Measurements from ENCODE around the gene LIX1L. TPM values are rescaled to one million over a fixed set of nuclear protein-coding genes. Genes with fewer than 3 reads are reported as not detected.

Gene LIX1L
- total RNA-seq, 2 experiments from 2014 or later, result 11.6 to 26.3 TPM

- ChIA-PET CTCF (ENCODE audit: unreplicated experiment) (interaction anchor here (0.6 to 4.1 kb wide), 4 partner anchors 28 to 118 kb away, joined by 3 to 26 read pairs (median 12); partner anchors contain the start of gene PIAS3), POLR2A (interaction anchor here (0.6 to 4.6 kb wide), 4 partner anchors 12 to 45 kb away, joined by 3 to 58 read pairs (median 5); partner anchors contain the start of genes ANKRD34A and POLR3GL)
- peaks cover 52% of the 10 kb centered on the region for H3K4me1 ChIP-seq (ENCODE audit: insufficient read depth, low read length, poor library complexity, severe bottlenecking)
- no peaks in the 10 kb centered on the region for H3K9me2 ChIP-seq (ENCODE audit: insufficient read depth, low read length)
- H2AFZ ChIP-seq (ENCODE audit: low read length), result peak overlapping the region; percentile 20; the same call in 1 of the 2 replicates
- DNase-seq (ENCODE audit: low spot score), result no peak
- no peak for TF ChIP-seq EZH2phosphoT487 (IDR thresholded peaks at IDR 0.05; ENCODE audit: borderline replicate concordance, low read depth, low read length)
- TF ChIP-seq, protein P1, sequence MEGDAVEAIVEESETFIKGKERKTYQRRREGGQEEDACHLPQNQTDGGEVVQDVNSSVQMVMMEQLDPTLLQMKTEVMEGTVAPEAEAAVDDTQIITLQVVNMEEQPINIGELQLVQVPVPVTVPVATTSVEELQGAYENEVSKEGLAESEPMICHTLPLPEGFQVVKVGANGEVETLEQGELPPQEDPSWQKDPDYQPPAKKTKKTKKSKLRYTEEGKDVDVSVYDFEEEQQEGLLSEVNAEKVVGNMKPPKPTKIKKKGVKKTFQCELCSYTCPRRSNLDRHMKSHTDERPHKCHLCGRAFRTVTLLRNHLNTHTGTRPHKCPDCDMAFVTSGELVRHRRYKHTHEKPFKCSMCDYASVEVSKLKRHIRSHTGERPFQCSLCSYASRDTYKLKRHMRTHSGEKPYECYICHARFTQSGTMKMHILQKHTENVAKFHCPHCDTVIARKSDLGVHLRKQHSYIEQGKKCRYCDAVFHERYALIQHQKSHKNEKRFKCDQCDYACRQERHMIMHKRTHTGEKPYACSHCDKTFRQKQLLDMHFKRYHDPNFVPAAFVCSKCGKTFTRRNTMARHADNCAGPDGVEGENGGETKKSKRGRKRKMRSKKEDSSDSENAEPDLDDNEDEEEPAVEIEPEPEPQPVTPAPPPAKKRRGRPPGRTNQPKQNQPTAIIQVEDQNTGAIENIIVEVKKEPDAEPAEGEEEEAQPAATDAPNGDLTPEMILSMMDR (conservative IDR thresholded peaks at IDR 0.05; ENCODE audit: low read length), result no peak
- intact Hi-C loops (cut with micrococcal nuclease; ENCODE audit: unreplicated experiment), result loop anchor here (1.0 to 5.0 kb wide), 3 partner anchors 30 to 130 kb away; partner anchors contain the start of gene NUDT17
- no peaks in the 10 kb centered on the region for H3K79me2 ChIP-seq (ENCODE audit: insufficient read depth, low read depth, low read length)
- no TSS peak for BruUV-seq (replicated peaks)
- H4K20me1 ChIP-seq (ENCODE audit: insufficient read depth, low read length), result no peaks in the 10 kb centered on the region
- no peak overlapping the region for H3K27ac ChIP-seq (ENCODE audit: low read depth, low read length, poor library complexity, severe bottlenecking)
- no peaks in the 10 kb centered on the region for H3K36me3 ChIP-seq (ENCODE audit: insufficient read depth, low read length)
- no peaks in the 10 kb centered on the region for H3K9me3 ChIP-seq (ENCODE audit: low read length)
- no peak overlapping the region for H3K4me2 ChIP-seq (ENCODE audit: low read length)
- H3K4me3 ChIP-seq (ENCODE audit: low read depth, low read length, poor library complexity, severe bottlenecking), result no peak overlapping the region
These were observed 19.2 kb upstream of the LIX1L start for GRCh38 chr1:145977016-145977415.

GRCh38 chr1:145975216-145975615 lies 17.4 kb upstream of the LIX1L start:
- Histone ChIP-seq H3K79me2 (ENCODE audit: insufficient read depth, low read depth, low read length) (no peaks in the 10 kb centered on the region), H3K4me1 (ENCODE audit: insufficient read depth, low read length, poor library complexity, severe bottlenecking) (peaks cover 34% of the 10 kb centered on the region), H4K20me1 (ENCODE audit: insufficient read depth, low read length) (no peaks in the 10 kb centered on the region), H2AFZ (ENCODE audit: low read length) (no peak overlapping the region), H3K9me2 (ENCODE audit: insufficient read depth, low read length) (no peaks in the 10 kb centered on the region), H3K9me3 (ENCODE audit: low read length) (no peaks in the 10 kb centered on the region), H3K27ac (ENCODE audit: low read depth, low read length, poor library complexity, severe bottlenecking) (no peak overlapping the region), H3K4me3 (ENCODE audit: low read depth, low read length, poor library complexity, severe bottlenecking) (no peak overlapping the region), H3K36me3 (ENCODE audit: insufficient read depth, low read length) (no peaks in the 10 kb centered on the region), H3K4me2 (ENCODE audit: low read length) (no peak overlapping the region)
- DNase-seq (ENCODE audit: low spot score), result no peak
- ChIA-PET POLR2A (no interaction called here), CTCF (ENCODE audit: unreplicated experiment) (no interaction called here)
- intact Hi-C loops (cut with micrococcal nuclease; ENCODE audit: unreplicated experiment), result loop anchor here (5.0 kb wide), 1 partner anchor 128 kb away; the partner anchor contains the start of gene NUDT17
- TF ChIP-seq, protein P1 (conservative IDR thresholded peaks at IDR 0.05; ENCODE audit: low read length), result no peak
- no peak for TF ChIP-seq EZH2phosphoT487 (IDR thresholded peaks at IDR 0.05; ENCODE audit: borderline replicate concordance, low read depth, low read length)
- BruUV-seq (replicated peaks), result no TSS peak

GRCh38 chr1:145974721-145975120 lies 16.9 kb upstream of the LIX1L start:
- Histone ChIP-seq H3K36me3 (ENCODE audit: insufficient read depth, low read length) (no peaks in the 10 kb centered on the region), H3K9me3 (ENCODE audit: low read length) (no peaks in the 10 kb centered on the region), H3K27ac (ENCODE audit: low read depth, low read length, poor library complexity, severe bottlenecking) (no peak overlapping the region), H4K20me1 (ENCODE audit: insufficient read depth, low read length) (no peaks in the 10 kb centered on the region), H3K79me2 (ENCODE audit: insufficient read depth, low read depth, low read length) (no peaks in the 10 kb centered on the region), H3K4me3 (ENCODE audit: low read depth, low read length, poor library complexity, severe bottlenecking) (no peak overlapping the region), H3K4me1 (ENCODE audit: insufficient read depth, low read length, poor library complexity, severe bottlenecking) (peaks cover 29% of the 10 kb centered on the region), H2AFZ (ENCODE audit: low read length) (no peak overlapping the region), H3K9me2 (ENCODE audit: insufficient read depth, low read length) (no peaks in the 10 kb centered on the region), H3K4me2 (ENCODE audit: low read length) (no peak overlapping the region)
- DNase-seq (ENCODE audit: low spot score), result no peak
- POLR2A ChIA-PET, result no interaction called here
- CTCF ChIA-PET (ENCODE audit: unreplicated experiment), result no interaction called here
- no TSS peak for BruUV-seq (replicated peaks)
- TF ChIP-seq, protein P1 (conservative IDR thresholded peaks at IDR 0.05; ENCODE audit: low read length), result no peak
- TF ChIP-seq EZH2phosphoT487 (IDR thresholded peaks at IDR 0.05; ENCODE audit: borderline replicate concordance, low read depth, low read length), result no peak
- intact Hi-C loops (cut with micrococcal nuclease; ENCODE audit: unreplicated experiment), result loop anchor here (5.0 kb wide), 1 partner anchor 127 kb away; the partner anchor contains the start of gene NUDT17

Data from OCI-LY7 (cell line).